Activated CD4-positive, alpha-beta memory T cell treated with anti-CD3 and anti-CD28 coated beads, Interleukin-2, amount 10 ng/mL, durations not matched to agents 7 days and 5 days (primary cell): ENCODE data around the gene LEAP2. TPM values are rescaled to one million over a fixed set of nuclear protein-coding genes. Genes with fewer than 3 reads are reported as not detected.
"Not testable (repeated sequence)": the region's sequence is repeated elsewhere in the genome, so short reads cannot be mapped to it uniquely, and the experiment has no call there.

Experiments used
- CTCF ChIA-PET: fragments of 350-600 bp; sonication (Branson Sonifier 250); formaldehyde crosslinking; loops from one replicate; lab custom pipeline; 2021; ENCODE audit warnings: antibody characterized with exemption, inconsistent platforms; lab: Charles Lee
- POLR2A ChIA-PET: fragments of 350-600 bp; sonication (Branson Sonifier 250); formaldehyde crosslinking; loops from one replicate; lab custom pipeline; 2021; ENCODE audit warnings: antibody characterized with exemption; lab: Charles Lee
- DNase-seq: peaks from one replicate; pipeline ENCODE4 v3.0.0-alpha.2; 2020
- H3K27ac Mint-ChIP-seq: one replicate; pipeline ENCODE4 v1.8.0; 2021; ENCODE audit warnings: mild to moderate bottlenecking, mixed read lengths
- H3K27me3 Mint-ChIP-seq: one replicate; pipeline ENCODE4 v1.8.0; 2021; ENCODE audit warnings: mixed read lengths
- H3K36me3 Mint-ChIP-seq: one replicate; pipeline ENCODE4 v1.8.0; 2021; ENCODE audit warnings: low read depth, mixed read lengths
- H3K4me1 Mint-ChIP-seq: one replicate; pipeline ENCODE4 v1.8.0; 2021; ENCODE audit warnings: mixed read lengths
- H3K4me3 Mint-ChIP-seq: one replicate; pipeline ENCODE4 v1.8.0; 2021; ENCODE audit warnings: mild to moderate bottlenecking, mixed read lengths
- H3K9me3 Mint-ChIP-seq: one replicate; pipeline ENCODE4 v1.8.0; 2021; ENCODE audit warnings: mixed read lengths
- total RNA-seq, 2 experiments: library from RNA; stranded (reverse); gene quantifications; one replicate each; pipeline ENCODE4 v1.2.3, GENCODE V29; 2021

LEAP2 gene
- total RNA-seq, 2 experiments from 2014 or later = 2.5 to 3.2 TPM

GRCh38 chr5:132850066-132850465 lies 23.4 kb upstream of the LEAP2 start:
- Mint-ChIP-seq H3K4me1 (peaks cover 2% of the 10 kb centered on the region), H3K4me3 (no peak overlapping the region), H3K36me3 (no peaks in the 10 kb centered on the region), H3K27me3 (peaks cover 6% of the 10 kb centered on the region), H3K9me3 (no peaks in the 10 kb centered on the region), H3K27ac (no peak overlapping the region)
- no peak for DNase-seq
- CTCF ChIA-PET = interaction anchor here (0.8 kb wide), 1 partner anchor 30 kb away, joined by 5 read pairs; no protein-coding TSS in a partner anchor
- POLR2A ChIA-PET = interaction anchor here (0.9 kb wide), 1 partner anchor 13 kb away, joined by 3 read pairs; no protein-coding TSS in a partner anchor

- Mint-ChIP-seq H3K9me3 (no peaks in the 10 kb centered on the region), H3K36me3 (no peaks in the 10 kb centered on the region), H3K27ac (no peak overlapping the region), H3K27me3 (peaks cover 8% of the 10 kb centered on the region), H3K4me3 (no peak overlapping the region), H3K4me1 (peaks cover 2% of the 10 kb centered on the region)
- ChIA-PET POLR2A (interaction anchor here (1.9 kb wide), 1 partner anchor 13 kb away, joined by 6 read pairs; the partner anchor contains the start of genes GDF9 and UQCRQ), CTCF (interaction anchor here (0.6 to 1.7 kb wide), 2 partner anchors 33 to 593 kb away, joined by 4 to 7 read pairs; no protein-coding TSS in a partner anchor)
- DNase-seq = no peak
These were observed 20.1 kb upstream of the LEAP2 start for GRCh38 chr5:132853323-132853722.

GRCh38 chr5:132853790-132854189 lies 19.7 kb upstream of the LEAP2 start:
- CTCF ChIA-PET = interaction anchor here (0.6 to 1.7 kb wide), 4 partner anchors 10 to 593 kb away, joined by 3 to 7 read pairs (median 5); no protein-coding TSS in a partner anchor
- H3K4me1 Mint-ChIP-seq = peaks cover 2% of the 10 kb centered on the region
- H3K27ac Mint-ChIP-seq = no peak overlapping the region
- H3K27me3 Mint-ChIP-seq = peaks cover 8% of the 10 kb centered on the region
- POLR2A ChIA-PET = no interaction called here
- no peak for DNase-seq
- H3K36me3 Mint-ChIP-seq = no peaks in the 10 kb centered on the region
- H3K4me3 Mint-ChIP-seq = no peak overlapping the region
- no peaks in the 10 kb centered on the region for H3K9me3 Mint-ChIP-seq

- Mint-ChIP-seq H3K9me3 (no peaks in the 10 kb centered on the region), H3K4me3 (no peak overlapping the region), H3K27ac (no peak overlapping the region), H3K27me3 (peaks cover 8% of the 10 kb centered on the region), H3K36me3 (no peaks in the 10 kb centered on the region), H3K4me1 (peaks cover 2% of the 10 kb centered on the region)
- DNase-seq = no peak
- ChIA-PET CTCF (interaction anchor here (0.7 to 1.5 kb wide), 4 partner anchors 10 to 34 kb away, joined by 3 to 6 read pairs (median 3); no protein-coding TSS in a partner anchor), POLR2A (no interaction called here)
These were observed 19.2 kb upstream of the LEAP2 start for GRCh38 chr5:132854301-132854700.

GRCh38 chr5:132854992-132855391 lies 18.5 kb upstream of the LEAP2 start:
- CTCF ChIA-PET = interaction anchor here (0.7 to 1.5 kb wide), 4 partner anchors 9 to 35 kb away, joined by 3 to 6 read pairs (median 3); no protein-coding TSS in a partner anchor
- H3K36me3 Mint-ChIP-seq, H3K27ac Mint-ChIP-seq, H3K4me1 Mint-ChIP-seq, H3K4me3 Mint-ChIP-seq, H3K27me3 Mint-ChIP-seq, POLR2A ChIA-PET, H3K9me3 Mint-ChIP-seq: not testable (repeated sequence)
- DNase-seq = peak; percentile 4

GRCh38 chr5:132856011-132856410 lies 17.5 kb upstream of the LEAP2 start:
- ChIA-PET POLR2A (interaction anchor here (0.6 to 0.9 kb wide), 2 partner anchors 28 to 100 kb away, joined by 3 read pairs; no protein-coding TSS in a partner anchor), CTCF (no interaction called here)
- Mint-ChIP-seq H3K36me3 (no peaks in the 10 kb centered on the region), H3K27ac (no peak overlapping the region), H3K9me3 (no peaks in the 10 kb centered on the region), H3K4me3 (no peak overlapping the region), H3K4me1 (peaks cover 8% of the 10 kb centered on the region), H3K27me3 (peaks cover 8% of the 10 kb centered on the region)
- DNase-seq = peak; percentile 2

GRCh38 chr5:132859889-132860437 lies 13.5 kb upstream of the LEAP2 start:
- H3K36me3 Mint-ChIP-seq = no peaks in the 10 kb centered on the region
- CTCF ChIA-PET = interaction anchor here (0.7 to 2.4 kb wide), 2 partner anchors 23 to 52 kb away, joined by 3 to 8 read pairs; no protein-coding TSS in a partner anchor
- DNase-seq = no peak
- POLR2A ChIA-PET = no interaction called here
- peaks cover 8% of the 10 kb centered on the region for H3K4me1 Mint-ChIP-seq
- H3K27me3 Mint-ChIP-seq = peaks cover 1% of the 10 kb centered on the region
- H3K4me3 Mint-ChIP-seq = no peak overlapping the region
- H3K9me3 Mint-ChIP-seq = no peaks in the 10 kb centered on the region
- H3K27ac Mint-ChIP-seq = no peak overlapping the region

- ChIA-PET POLR2A (no interaction called here), CTCF (interaction anchor here (0.7 to 2.4 kb wide), 3 partner anchors 23 to 53 kb away, joined by 3 to 8 read pairs (median 8); no protein-coding TSS in a partner anchor)
- Mint-ChIP-seq H3K4me1 (peaks cover 13% of the 10 kb centered on the region), H3K27ac (no peak overlapping the region), H3K27me3 (peaks cover 1% of the 10 kb centered on the region), H3K4me3 (no peak overlapping the region), H3K9me3 (no peaks in the 10 kb centered on the region), H3K36me3 (no peaks in the 10 kb centered on the region)
- DNase-seq = no peak
These were observed 12.7 kb upstream of the LEAP2 start for GRCh38 chr5:132860742-132861141.

- POLR2A ChIA-PET = interaction anchor here (0.5 to 4.0 kb wide), 14 partner anchors 9 to 1317 kb away, joined by 3 to 25 read pairs (median 3); partner anchors contain the start of genes AFF4, HSPA4, KIF3A and SOWAHA
These were observed 7.7 kb upstream of the LEAP2 start for GRCh38 chr5:132865668-132866341.

GRCh38 chr5:132866342-132867045 lies 7.0 kb upstream of the LEAP2 start, which contains the start of the genes GDF9 and UQCRQ:
TSS of gene GDF9 (minus strand) at chr5:132866469. CDS start at chr5:132864533, 1,936 bp downstream.
TSS of gene UQCRQ (plus strand) at chr5:132866642. CDS start at chr5:132866882, 240 bp downstream.
- Mint-ChIP-seq H3K27ac (peak within 1 kb of the TSS; percentile 94), H3K4me3 (peak within 1 kb of the TSS; percentile 96), H3K4me1 (peaks cover 31% of the 10 kb centered on the region), H3K27me3 (no peaks in the 10 kb centered on the region), H3K36me3 (peaks cover 30% of the 10 kb centered on the region), H3K9me3 (no peaks in the 10 kb centered on the region)
- ChIA-PET CTCF (interaction anchor here (0.9 to 2.0 kb wide), 6 partner anchors 14 to 339 kb away, joined by 3 to 7 read pairs (median 4); partner anchors contain the start of gene SHROOM1), POLR2A (interaction anchor here (0.5 to 4.0 kb wide), 15 partner anchors 10 to 455 kb away, joined by 3 to 25 read pairs (median 3); partner anchors contain the start of genes AFF4, HSPA4, IRF1 and KIF3A)
- peak; percentile 93 for DNase-seq

More at GRCh38 chr5:132865668-132866341, 7.7 kb upstream of the LEAP2 start:
- Mint-ChIP-seq H3K4me3 (peak overlapping the region; percentile 96), H3K27ac (peak overlapping the region; percentile 94), H3K27me3 (no peaks in the 10 kb centered on the region), H3K9me3 (no peaks in the 10 kb centered on the region), H3K4me1 (peaks cover 31% of the 10 kb centered on the region), H3K36me3 (peaks cover 27% of the 10 kb centered on the region)
- CTCF ChIA-PET = interaction anchor here (0.9 to 2.0 kb wide), 5 partner anchors 18 to 339 kb away, joined by 3 to 7 read pairs (median 4); partner anchors contain the start of gene SHROOM1
- DNase-seq = no peak

- Mint-ChIP-seq H3K4me3 (peak overlapping the region; percentile 96), H3K36me3 (peaks cover 30% of the 10 kb centered on the region), H3K27me3 (no peaks in the 10 kb centered on the region), H3K4me1 (peaks cover 31% of the 10 kb centered on the region), H3K27ac (peak overlapping the region; percentile 94), H3K9me3 (no peaks in the 10 kb centered on the region)
- POLR2A ChIA-PET = interaction anchor here (0.7 to 4.0 kb wide), 10 partner anchors 10 to 455 kb away, joined by 3 to 25 read pairs (median 8); partner anchors contain the start of genes AFF4, HSPA4, IRF1 and KIF3A
- DNase-seq = no peak
- CTCF ChIA-PET = interaction anchor here (0.9 to 2.0 kb wide), 6 partner anchors 9 to 340 kb away, joined by 3 to 7 read pairs (median 4); partner anchors contain the start of gene SHROOM1
These were observed 6.4 kb upstream of the LEAP2 start for GRCh38 chr5:132867046-132867451.

GRCh38 chr5:132868754-132869153 lies 4.7 kb upstream of the LEAP2 start:
- H3K27ac Mint-ChIP-seq = no peak overlapping the region
- no peaks in the 10 kb centered on the region for H3K9me3 Mint-ChIP-seq
- no peak overlapping the region for H3K4me3 Mint-ChIP-seq
- DNase-seq = no peak
- no peaks in the 10 kb centered on the region for H3K27me3 Mint-ChIP-seq
- CTCF ChIA-PET = interaction anchor here (0.7 to 1.2 kb wide), 3 partner anchors 26 to 60 kb away, joined by 3 read pairs; no protein-coding TSS in a partner anchor
- H3K4me1 Mint-ChIP-seq = peaks cover 30% of the 10 kb centered on the region
- POLR2A ChIA-PET = interaction anchor here (3.0 to 3.8 kb wide), 2 partner anchors 8 to 183 kb away, joined by 10 to 25 read pairs; partner anchors contain the start of gene HSPA4
- H3K36me3 Mint-ChIP-seq = peaks cover 40% of the 10 kb centered on the region
